Right atrium auricular region (tissue), 2 donors: ENCODE results near the gene EFCAB11. TPM values are rescaled to one million over a fixed set of nuclear protein-coding genes. Genes with fewer than 3 reads are reported as not detected.
"Not testable (repeated sequence)": the region's sequence is repeated elsewhere in the genome, so short reads cannot be mapped to it uniquely, and the experiment has no call there.

ENCODE experiments used
- DNase-seq: peaks from one replicate; pipeline ENCODE4 v3.0.0-alpha.2; 2019; ENCODE audit warnings: low spot score
- H3K27ac ChIP-seq, 2 donors: fragments of 200-600 bp; sonication (generic); 1 replicate in 1 of 2; 2 replicates in 1 of 2; pipeline ENCODE4 v1.5.1; 2016 to 2019
- H3K27me3 ChIP-seq, 2 donors: fragments of 200-600 bp; sonication (generic); one replicate each; pipeline versions ENCODE4 v1.5.1 to v1.6.0; 2017 to 2019
- H3K36me3 ChIP-seq: fragments of 200-600 bp; sonication (generic); one replicate; pipeline ENCODE4 v1.5.1; 2016
- H3K4me1 ChIP-seq, 2 donors: fragments of 200-600 bp; sonication (generic); one replicate each; pipeline versions ENCODE4 v1.5.1 to v1.6.0; 2017 to 2019
- H3K4me3 ChIP-seq, 2 donors: fragments of 200-600 bp; sonication (generic); 1 replicate in 1 of 2; 2 replicates in 1 of 2; pipeline ENCODE4 v1.5.1; 2017 to 2019; ENCODE audit warnings: mild to moderate bottlenecking in 1 of 2, moderate library complexity in 1 of 2
- H3K9me3 ChIP-seq, 2 donors: fragments of 200-600 bp; sonication (generic); one replicate each; pipeline ENCODE4 v1.5.1; 2019
- CTCF ChIP-seq, 2 donors: fragments of 200-600 bp; sonication (generic); IDR thresholded peaks; one replicate each; pipeline ENCODE4 v1.5.1; 2019; ENCODE audit warnings: antibody characterized with exemption in 2 of 2
- total RNA-seq, 2 donors: library from RNA; depleted of rRNA; stranded (reverse); fragments of >200 nt; gene quantifications; one replicate each; pipeline ENCODE4 v1.1.0, GENCODE V29; 2016

Gene EFCAB11
- total RNA-seq, 2 donors from 2014 or later = 2.0 to 2.2 TPM

- Histone ChIP-seq H3K36me3 (no peaks in the 10 kb centered on the region), H3K4me1 (no peaks in the 10 kb centered on the region), H3K9me3 (no peaks in the 10 kb centered on the region), H3K4me3 (no peak overlapping the region), H3K27ac (no peak overlapping the region), H3K27me3 (no peaks in the 10 kb centered on the region)
- DNase-seq = no peak
- no peak for TF ChIP-seq CTCF (IDR thresholded peaks at IDR 0.05)
Observed at GRCh38 chr14:89899291-89899690, 55.2 kb downstream of the EFCAB11 start.

- not testable (repeated sequence) for H3K27me3 ChIP-seq, H3K4me3 ChIP-seq, H3K4me1 ChIP-seq, H3K27ac ChIP-seq, DNase-seq, H3K36me3 ChIP-seq
- H3K9me3 ChIP-seq = peaks cover 0 to 12% of the 10 kb centered on the region in 2 donors
Observed at GRCh38 chr14:89893388-89893787, 61.1 kb downstream of the EFCAB11 start.

- Histone ChIP-seq H3K4me3 (no peak overlapping the region), H3K36me3 (no peaks in the 10 kb centered on the region), H3K9me3 (peaks cover 0 to 12% of the 10 kb centered on the region in 2 donors), H3K27ac (no peak overlapping the region), H3K27me3 (no peaks in the 10 kb centered on the region), H3K4me1 (no peaks in the 10 kb centered on the region)
- no peak for DNase-seq
- TF ChIP-seq CTCF (IDR thresholded peaks at IDR 0.05) = no peak
Observed at GRCh38 chr14:89892953-89893352, 61.6 kb downstream of the EFCAB11 start.

- H3K36me3 ChIP-seq, H3K4me1 ChIP-seq, DNase-seq, H3K27ac ChIP-seq, H3K27me3 ChIP-seq, H3K4me3 ChIP-seq: not testable (repeated sequence)
- peaks cover 0 to 12% of the 10 kb centered on the region in 2 donors for H3K9me3 ChIP-seq
Observed at GRCh38 chr14:89891721-89892120, 62.8 kb downstream of the EFCAB11 start.

GRCh38 chr14:89891055-89891454 is 63.5 kb downstream of the EFCAB11 start:
- TF ChIP-seq CTCF (IDR thresholded peaks at IDR 0.05) = no peak

GRCh38 chr14:89890589-89890988 is 63.9 kb downstream of the EFCAB11 start:
- H3K36me3 ChIP-seq = no peaks in the 10 kb centered on the region
- H3K27ac ChIP-seq = no peak overlapping the region
- no peak for TF ChIP-seq CTCF (IDR thresholded peaks at IDR 0.05)
- DNase-seq = no peak
- no peak overlapping the region for H3K4me3 ChIP-seq
- H3K4me1 ChIP-seq = no peaks in the 10 kb centered on the region
- H3K9me3 ChIP-seq = peaks cover 0 to 12% of the 10 kb centered on the region in 2 donors
- no peaks in the 10 kb centered on the region for H3K27me3 ChIP-seq

More at GRCh38 chr14:89891055-89891454, 63.5 kb downstream of the EFCAB11 start:
- H3K4me1 ChIP-seq = no peaks in the 10 kb centered on the region
- H3K36me3 ChIP-seq = no peaks in the 10 kb centered on the region
- H3K9me3 ChIP-seq = peaks cover 0 to 12% of the 10 kb centered on the region in 2 donors
- no peak overlapping the region for H3K27ac ChIP-seq
- DNase-seq = no peak
- H3K27me3 ChIP-seq = no peaks in the 10 kb centered on the region
- H3K4me3 ChIP-seq = no peak overlapping the region

GRCh38 chr14:89889626-89890025 is 64.9 kb downstream of the EFCAB11 start:
- Histone ChIP-seq H3K4me1 (no peaks in the 10 kb centered on the region), H3K27ac (no peak overlapping the region), H3K27me3 (no peaks in the 10 kb centered on the region), H3K36me3 (no peaks in the 10 kb centered on the region), H3K9me3 (peaks cover 0 to 12% of the 10 kb centered on the region in 2 donors), H3K4me3 (no peak overlapping the region)
- TF ChIP-seq CTCF (IDR thresholded peaks at IDR 0.05) = no peak
- no peak for DNase-seq
